HG03108 (cell line): Measurements from ENCODE around the gene PSMB7.

Source experiments
- ATAC-seq: cut with Tn5 transposase; IDR thresholded peaks from one replicate; pipeline ENCODE4 v1.9.1; 2021; ENCODE audit warnings: moderate library complexity; ENCODE audit not compliant: unreplicated experiment

The PSMB7 gene

GRCh38 chr9:124303762-124304161 lies 111.5 kb downstream of the PSMB7 start:
- ATAC-seq, result no peak
